ENCODE measurements around the gene HDHD5.

- TF ChIP-seq CTCF (conservative IDR thresholded peaks at IDR 0.05; ENCODE audit: low read depth, low read length): no peak
- no peak for TF ChIP-seq EZH2 (IDR thresholded peaks at IDR 0.05; ENCODE audit: borderline replicate concordance, low read depth, low read length, poor library complexity, severe bottlenecking)
Measured at GRCh38 chr22:17198170-17199002, 39.3 kb upstream of the HDHD5 start.
